ENCODE results near the gene SNCAIP.
A peak's percentile ranks its signal among the peaks of the same experiment; 100 is the strongest.
"Not testable (repeated sequence)": the region's sequence is repeated elsewhere in the genome, so short reads cannot be mapped to it uniquely, and the experiment has no call there.

SNCAIP gene

GRCh38 chr5:122315521-122315920, 3.5 kb downstream of the SNCAIP start:
- DNase-seq = no peak

- DNase-seq = no peak
These were observed 4.6 kb downstream of the SNCAIP start for GRCh38 chr5:122316656-122317055.

GRCh38 chr5:122319897-122320296, 7.9 kb downstream of the SNCAIP start:
- DNase-seq = no peak

- no peak for DNase-seq
These were observed 9.9 kb downstream of the SNCAIP start for GRCh38 chr5:122321921-122322320.

GRCh38 chr5:122322801-122323548, 10.9 kb downstream of the SNCAIP start:
- peak; percentile 16 for DNase-seq

GRCh38 chr5:122323738-122324137, 11.7 kb downstream of the SNCAIP start:
- no peak for DNase-seq

- no peak for DNase-seq
These were observed 15.1 kb downstream of the SNCAIP start for GRCh38 chr5:122327110-122327509.

- no peak for DNase-seq
These were observed 18.8 kb downstream of the SNCAIP start for GRCh38 chr5:122330881-122331280.

- DNase-seq = peak; percentile 59
These were observed 20.8 kb downstream of the SNCAIP start for GRCh38 chr5:122332599-122333555.

- no peak for DNase-seq
These were observed 21.5 kb downstream of the SNCAIP start for GRCh38 chr5:122333564-122333963.

GRCh38 chr5:122339591-122339990, 27.6 kb downstream of the SNCAIP start:
- no peak for DNase-seq

GRCh38 chr5:122341087-122341486, 29.1 kb downstream of the SNCAIP start:
- no peak for DNase-seq

- no peak for DNase-seq
These were observed 30.2 kb downstream of the SNCAIP start for GRCh38 chr5:122342256-122342655.

- DNase-seq = no peak
These were observed 35.0 kb downstream of the SNCAIP start for GRCh38 chr5:122346897-122347581.

GRCh38 chr5:122350496-122350895, 38.5 kb downstream of the SNCAIP start:
- DNase-seq = no peak

GRCh38 chr5:122351416-122352157, 39.5 kb downstream of the SNCAIP start:
- DNase-seq = peak; percentile 10

- DNase-seq = peak; percentile 69
These were observed 40.3 kb downstream of the SNCAIP start for GRCh38 chr5:122352331-122352730.

- not testable (repeated sequence) for DNase-seq
These were observed 41.3 kb downstream of the SNCAIP start for GRCh38 chr5:122353361-122353760.

GRCh38 chr5:122354293-122354692, 42.3 kb downstream of the SNCAIP start:
- no peak for DNase-seq

GRCh38 chr5:122355324-122355723, 43.3 kb downstream of the SNCAIP start:
- DNase-seq = no peak

GRCh38 chr5:122356855-122357254, 44.8 kb downstream of the SNCAIP start:
- no peak for DNase-seq

GRCh38 chr5:122358372-122358979, 46.4 kb downstream of the SNCAIP start:
- DNase-seq = no peak
